A549 (cell line): Measurements from ENCODE around the gene PSPH. TPM values are rescaled to one million over a fixed set of nuclear protein-coding genes. Genes with fewer than 3 reads are reported as not detected.
"Not testable (repeated sequence)": the region's sequence is repeated elsewhere in the genome, so short reads cannot be mapped to it uniquely, and the experiment has no call there.

ENCODE experiments used
- ATAC-seq, 2 experiments: fragments of 200-7000 bp in 1 of 2; fragments of >200 bp in 1 of 2; cut with Nextera tagmentation in 1 of 2; cut with Tn5 transposase in 1 of 2; 3 replicates each; pipeline versions ENCODE4 v1.8.0 to v1.9.1; 2018 to 2020; ENCODE audit warnings: mild to moderate bottlenecking in 1 of 2, moderate library complexity in 1 of 2
- CTCF ChIA-PET: fragments of 300-600 bp; sonication (Branson Sonifier 250); formaldehyde crosslinking; extraction: SDS; loops from one replicate; lab custom pipeline; 2021; ENCODE audit warnings: antibody characterized with exemption, inconsistent platforms; lab: Yijun Ruan, JAX
- POLR2A ChIA-PET: fragments of 350-600 bp; formaldehyde crosslinking; extraction: SDS; loops from one replicate; lab custom pipeline; 2021; ENCODE audit warnings: antibody characterized with exemption, inconsistent platforms; lab: Yijun Ruan, JAX
- DNase-seq, 2 experiments: peaks; one replicate each; pipeline versions ENCODE4 v3.0.0 to v3.0.0-alpha.2; 2011 to 2016; ENCODE audit warnings: low read depth in 1 of 2, low spot score in 1 of 2
- FAIRE-seq: peaks from 2 replicates; lab custom pipeline; 2011; peaks lifted over from hg19 to GRCh38; lab: Jason Lieb, UNC
- H3K27ac ChIP-seq, 2 experiments: fragments of >200 bp; sonication (Bioruptor Twin); formaldehyde crosslinking; 3 replicates each; pipeline ENCODE4 v1.5.1; 2016 to 2017
- H3K4me1 ChIP-seq: fragments of >200 bp; sonication (Bioruptor Twin); formaldehyde crosslinking; 3 replicates; pipeline ENCODE4 v1.6.1; 2016
- H3K4me2 ChIP-seq: fragments of >200 bp; sonication (Bioruptor Twin); formaldehyde crosslinking; 3 replicates; pipeline ENCODE4 v1.6.1; 2016
- H3K4me3 ChIP-seq: fragments of >200 bp; sonication (Bioruptor Twin); formaldehyde crosslinking; 3 replicates; pipeline ENCODE4 v1.5.1; 2016
- H3K9me3 ChIP-seq: fragments of >200 bp; sonication (Bioruptor Twin); formaldehyde crosslinking; 3 replicates; pipeline ENCODE4 v1.6.1; 2016
- BHLHE40 ChIP-seq: IDR thresholded peaks from 2 replicates; pipeline ENCODE4 v1.6.1; 2012; ENCODE audit warnings: low read depth, low read length, inconsistent platforms
- EHF ChIP-seq: fragments of 250-450 bp; sonication (Bioruptor Pico); IDR thresholded peaks from 2 replicates; pipeline ENCODE4 v1.5.0; 2020; ENCODE audit warnings: mild to moderate bottlenecking
- ESRRA ChIP-seq: fragments of 150-350 bp; IDR thresholded peaks from 2 replicates; pipeline ENCODE4 v1.6.1; 2014; ENCODE audit warnings: mild to moderate bottlenecking, low read length, borderline replicate concordance
- FOSB ChIP-seq: fragments of 250-450 bp; sonication (Bioruptor Pico); IDR thresholded peaks from 2 replicates; pipeline ENCODE4 v1.5.0; 2020; ENCODE audit warnings: mild to moderate bottlenecking, moderate library complexity
- FOXS1 ChIP-seq: fragments of 250-450 bp; sonication (Bioruptor Pico); IDR thresholded peaks from 2 replicates; pipeline ENCODE4 v1.5.0; 2020; ENCODE audit warnings: mild to moderate bottlenecking, moderate library complexity
- GATA3 ChIP-seq: IDR thresholded peaks from 2 replicates; pipeline ENCODE4 v1.6.1; 2012; ENCODE audit warnings: borderline replicate concordance
- HDAC2 ChIP-seq: fragments of 200-600 bp; sonication (generic); IDR thresholded peaks from 2 replicates; pipeline ENCODE4 v1.6.1; 2016
- HEYL ChIP-seq: fragments of 250-450 bp; sonication (Bioruptor Pico); IDR thresholded peaks from 2 replicates; pipeline ENCODE4 v1.8.0; 2021; ENCODE audit warnings: mild to moderate bottlenecking, moderate library complexity
- HOXB5 ChIP-seq: fragments of 250-450 bp; sonication (Bioruptor Pico); IDR thresholded peaks from 2 replicates; pipeline ENCODE4 v1.5.0; 2020; ENCODE audit warnings: mild to moderate bottlenecking, moderate library complexity
- JUN ChIP-seq, 2 experiments: fragments of >200 bp; sonication (Bioruptor Twin); formaldehyde crosslinking; IDR thresholded peaks; 2 replicates in 1 of 2; 3 replicates in 1 of 2; pipeline ENCODE4 v1.6.1; 2016 to 2017
- KDM1A ChIP-seq: fragments of 200-600 bp; sonication (generic); IDR thresholded peaks from 2 replicates; pipeline ENCODE4 v1.6.1; 2016; ENCODE audit warnings: low read depth, mild to moderate bottlenecking
- MAZ ChIP-seq: fragments of 150-350 bp; IDR thresholded peaks from 2 replicates; pipeline ENCODE4 v1.6.1; 2014; ENCODE audit warnings: antibody characterized with exemption, low read depth, low read length, borderline replicate concordance
- NPAS2 ChIP-seq: fragments of 250-450 bp; sonication (Bioruptor Pico); IDR thresholded peaks from 2 replicates; pipeline ENCODE4 v1.8.0; 2022; ENCODE audit warnings: mild to moderate bottlenecking, moderate library complexity, borderline replicate concordance
- PHF8 ChIP-seq: fragments of 200-600 bp; sonication (generic); IDR thresholded peaks from 2 replicates; pipeline ENCODE4 v1.6.1; 2016; ENCODE audit warnings: low read depth, mild to moderate bottlenecking, antibody characterized with exemption, moderate library complexity, borderline replicate concordance
- POLR2A ChIP-seq: IDR thresholded peaks from 2 replicates; pipeline ENCODE4 v1.6.1; 2012; ENCODE audit warnings: mild to moderate bottlenecking, low read length
- POLR2AphosphoS2 ChIP-seq: conservative IDR thresholded peaks from 2 replicates; pipeline ENCODE4 v1.6.1; 2012; ENCODE audit warnings: low read length, improper control_type of control experiment, inconsistent platforms
- RAD21 ChIP-seq, 2 experiments: fragments of >200 bp in 1 of 2; sonication (Bioruptor Twin) in 1 of 2; formaldehyde crosslinking in 1 of 2; IDR thresholded peaks in 1 of 2; conservative IDR thresholded peaks in 1 of 2; 2 replicates in 1 of 2; 3 replicates in 1 of 2; pipeline ENCODE4 v1.6.1; 2012 to 2018; ENCODE audit warnings: inconsistent platforms in 1 of 2
- RARB ChIP-seq: fragments of 250-450 bp; sonication (Bioruptor Pico); IDR thresholded peaks from 2 replicates; pipeline ENCODE4 v1.8.0; 2021; ENCODE audit warnings: mild to moderate bottlenecking, moderate library complexity
- RNF2 ChIP-seq: fragments of 200-600 bp; sonication (generic); IDR thresholded peaks from 2 replicates; pipeline ENCODE4 v1.6.1; 2016; ENCODE audit warnings: low read depth, mild to moderate bottlenecking, antibody characterized with exemption, moderate library complexity, borderline replicate concordance
- SMC3 ChIP-seq: fragments of >200 bp; sonication (Bioruptor Twin); formaldehyde crosslinking; IDR thresholded peaks from 3 replicates; pipeline ENCODE4 v1.6.1; 2018; ENCODE audit warnings: inconsistent platforms
- ZC3H11A ChIP-seq: fragments of 450-650 bp; IDR thresholded peaks from 2 replicates; pipeline ENCODE4 v1.6.1; 2014; ENCODE audit warnings: antibody characterized with exemption, mild to moderate bottlenecking
- ZNF302 ChIP-seq: fragments of 250-450 bp; sonication (Bioruptor Pico); IDR thresholded peaks from 2 replicates; pipeline ENCODE4 v1.9.0; 2021; ENCODE audit warnings: inconsistent platforms, mild to moderate bottlenecking, moderate library complexity
- ZSCAN20 ChIP-seq: fragments of 250-450 bp; sonication (Bioruptor Pico); IDR thresholded peaks from 2 replicates; pipeline ENCODE4 v1.8.0; 2022; ENCODE audit warnings: mild to moderate bottlenecking, moderate library complexity
- WGBS: methylation state at CpG from one replicate; pipeline ENCODE4 v1.1.6; 2017; ENCODE audit errors: missing lambda C conversion rate; 5-methylcytosine and 5-hydroxymethylcytosine counted together
- polyA plus RNA-seq, 4 experiments: library from polyadenylated mRNA; depleted of rRNA in 3 of 4; stranded (reverse); fragments of >200 nt; fragmentation: RNase III in 1 of 4; extraction: RNeasy Plus Mini Kit Qiagen cat#74134 plus additional on column Dnase treatment in 1 of 4; gene quantifications; 2 replicates in 3 of 4; 3 replicates in 1 of 4; pipeline ENCODE4 v1.2.3, GENCODE V29; 2011 to 2017
- TF ChIP-seq, protein P1 (sequence below): fragments of >200 bp; sonication (Bioruptor Twin); formaldehyde crosslinking; IDR thresholded peaks from 3 replicates; pipeline ENCODE4 v1.6.1; 2016

PSPH gene
- polyA plus RNA-seq, 2 of the 4 experiments (the other 2 are of a cell fraction), result 60.9 to 64.7 TPM

DNA sequence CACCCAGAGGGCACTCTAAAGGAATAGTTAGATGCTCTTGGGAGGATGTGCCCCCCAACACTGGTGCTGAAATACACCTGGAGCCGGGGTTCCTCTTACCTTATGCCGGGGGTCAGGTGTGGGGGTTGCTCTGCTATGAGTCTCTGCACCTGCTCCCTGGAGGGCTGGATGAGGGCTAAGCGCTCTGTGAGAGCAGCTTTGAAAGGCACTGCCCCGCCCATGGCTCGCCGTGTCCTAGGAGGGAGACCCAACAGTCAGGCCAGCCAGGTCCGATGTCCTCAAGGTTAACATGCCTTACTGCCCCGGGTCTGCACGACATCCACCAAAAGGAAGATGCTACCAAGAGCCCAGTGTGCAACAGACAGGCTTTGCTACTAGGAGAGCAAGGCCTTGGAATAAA, 31.7 kb downstream of the PSPH start:
- ATAC-seq (no peak), DNase-seq (no peak), FAIRE-seq (no peak)
- Histone ChIP-seq H3K4me1 (no peaks in the 10 kb centered on the region), H3K4me2 (no peak overlapping the region), H3K9me3 (no peaks in the 10 kb centered on the region), H3K4me3 (no peak overlapping the region), H3K27ac (no peak overlapping the region)
- ChIA-PET POLR2A (no interaction called here), CTCF (interaction anchor here (0.9 to 2.1 kb wide), 4 partner anchors 15 to 60 kb away, joined by 4 to 7 read pairs (median 5); no protein-coding TSS in a partner anchor)
- WGBS, result 90% methylated on average over 7 of the region's 9 CpGs
- no peak for TF ChIP-seq NPAS2 (CRISPR knock-in tag)
- TF ChIP-seq KDM1A, result no peak
- TF ChIP-seq FOXS1 (CRISPR knock-in tag), result no peak
- no peak for TF ChIP-seq BHLHE40

DNA sequence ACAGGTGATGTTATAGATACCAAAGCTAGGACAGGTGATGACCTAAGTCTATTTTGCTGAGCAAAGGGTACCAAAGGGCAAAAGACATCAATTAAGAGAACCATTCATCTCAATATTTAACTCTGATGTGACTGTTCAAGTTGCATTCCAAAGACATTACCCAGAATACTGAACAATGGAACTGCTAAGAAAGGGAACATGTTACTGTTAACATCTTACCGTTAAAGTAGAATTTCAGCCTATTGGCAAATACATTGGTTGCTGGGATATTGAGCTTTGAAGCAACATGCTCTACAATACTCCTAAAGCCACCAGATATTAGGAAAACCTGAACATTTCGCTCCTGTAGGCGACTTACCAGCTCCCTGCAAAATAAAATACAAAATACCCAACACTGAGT, 34.2 kb downstream of the PSPH start:
- H3K9me3 ChIP-seq, ATAC-seq, POLR2A ChIA-PET, H3K27ac ChIP-seq, H3K4me3 ChIP-seq, DNase-seq, H3K4me1 ChIP-seq, FAIRE-seq, H3K4me2 ChIP-seq, CTCF ChIA-PET: not testable (repeated sequence)
- 99% methylated on average over 3 of the region's 3 CpGs for WGBS

DNA sequence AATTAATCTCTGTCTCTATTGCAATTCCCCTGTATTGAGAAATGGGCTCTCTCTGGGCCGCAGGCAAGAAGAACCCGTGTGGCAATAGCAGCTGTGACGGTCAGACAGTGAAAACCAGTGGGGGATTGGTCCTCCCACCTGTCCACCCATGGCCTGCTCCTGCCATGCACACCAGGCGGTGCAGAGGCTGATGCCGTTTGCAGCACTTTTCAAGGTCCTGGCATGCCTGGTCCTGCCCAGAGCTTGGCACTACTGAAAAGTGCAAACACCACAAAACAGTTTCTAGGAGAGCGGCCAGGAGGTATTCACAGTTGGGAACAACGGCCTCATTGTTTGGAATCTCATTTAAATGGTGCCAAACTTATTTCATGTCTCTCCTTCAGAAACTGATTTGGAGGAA, 41.5 kb downstream of the PSPH start:
- POLR2A ChIA-PET, result interaction anchor here (0.5 to 0.7 kb wide), 3 partner anchors 32 to 1123 kb away, joined by 3 to 7 read pairs (median 6); no protein-coding TSS in a partner anchor
- no peak overlapping the region for H3K4me3 ChIP-seq
- WGBS, result 93% methylated on average over 5 of the region's 7 CpGs
- peaks cover 14% of the 10 kb centered on the region for H3K4me1 ChIP-seq
- no peak overlapping the region for H3K27ac ChIP-seq
- no peak for FAIRE-seq
- CTCF ChIA-PET, result no interaction called here
- no peaks in the 10 kb centered on the region for H3K9me3 ChIP-seq
- no peak for DNase-seq
- H3K4me2 ChIP-seq, result no peak overlapping the region
- no peak for TF ChIP-seq GATA3
- TF ChIP-seq HEYL (CRISPR knock-in tag), result no peak
- no peak for TF ChIP-seq ZC3H11A
- no peak for TF ChIP-seq EHF
- TF ChIP-seq ESRRA, result no peak
- no peak for TF ChIP-seq FOSB (CRISPR knock-in tag)
- TF ChIP-seq SMC3, result no peak
- TF ChIP-seq POLR2A, result no peak
- no peak for TF ChIP-seq JUN (IDR thresholded peaks at IDR 0.05)
- no peak for TF ChIP-seq RARB (CRISPR knock-in tag)
- no peak for TF ChIP-seq RNF2
- no peak for TF ChIP-seq ZSCAN20 (CRISPR knock-in tag)
- TF ChIP-seq, protein P1, sequence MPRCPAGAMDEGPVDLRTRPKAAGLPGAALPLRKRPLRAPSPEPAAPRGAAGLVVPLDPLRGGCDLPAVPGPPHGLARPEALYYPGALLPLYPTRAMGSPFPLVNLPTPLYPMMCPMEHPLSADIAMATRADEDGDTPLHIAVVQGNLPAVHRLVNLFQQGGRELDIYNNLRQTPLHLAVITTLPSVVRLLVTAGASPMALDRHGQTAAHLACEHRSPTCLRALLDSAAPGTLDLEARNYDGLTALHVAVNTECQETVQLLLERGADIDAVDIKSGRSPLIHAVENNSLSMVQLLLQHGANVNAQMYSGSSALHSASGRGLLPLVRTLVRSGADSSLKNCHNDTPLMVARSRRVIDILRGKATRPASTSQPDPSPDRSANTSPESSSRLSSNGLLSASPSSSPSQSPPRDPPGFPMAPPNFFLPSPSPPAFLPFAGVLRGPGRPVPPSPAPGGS, result no peak
- no peak for TF ChIP-seq ZNF302 (CRISPR knock-in tag)
- TF ChIP-seq HDAC2, result no peak
- TF ChIP-seq KDM1A, result no peak
- TF ChIP-seq, all 56 proteins: peak for 0
- no peak for ATAC-seq

DNA sequence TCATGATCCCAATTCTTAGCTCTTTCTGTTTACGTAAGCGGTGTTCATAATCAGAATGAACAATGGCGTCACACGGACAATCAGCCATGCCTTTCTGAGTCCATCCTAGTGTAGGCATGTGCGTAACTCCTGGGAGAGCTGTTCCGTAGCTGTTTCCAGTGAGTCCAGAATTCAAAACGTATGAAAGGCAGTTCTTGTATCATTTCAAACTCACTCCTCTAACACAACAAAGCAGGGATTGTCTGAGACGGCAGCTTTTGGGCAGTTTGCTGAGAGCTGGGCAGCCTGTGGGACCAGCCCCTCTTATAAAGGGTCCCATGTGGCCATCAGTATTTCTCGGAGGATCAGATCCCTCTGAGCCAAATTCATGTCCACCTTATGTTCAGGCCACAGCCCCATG, 43.4 kb downstream of the PSPH start:
- H3K4me3 ChIP-seq, result no peak overlapping the region
- WGBS, result 89% methylated on average over 9 of the region's 9 CpGs
- FAIRE-seq (no peak), DNase-seq (no peak), ATAC-seq (no peak)
- peaks cover 16% of the 10 kb centered on the region for H3K4me1 ChIP-seq
- no peak for TF ChIP-seq POLR2AphosphoS2
- TF ChIP-seq HOXB5 (CRISPR knock-in tag), result no peak
- no peak for TF ChIP-seq MAZ
- TF ChIP-seq BHLHE40, result no peak
- no peak for TF ChIP-seq PHF8
- no peak for TF ChIP-seq JUN (IDR thresholded peaks at IDR 0.05)
- no peak for TF ChIP-seq RAD21 (conservative IDR thresholded peaks at IDR 0.05 in 1 of 2, IDR thresholded peaks at IDR 0.05 in 1 of 2)
- no peak overlapping the region for H3K27ac ChIP-seq
- no peaks in the 10 kb centered on the region for H3K9me3 ChIP-seq
- ChIA-PET POLR2A (interaction anchor here (1.9 kb wide), 1 partner anchor 43 kb away, joined by 7 read pairs; the partner anchor contains the start of genes CCT6A and PSPH), CTCF (interaction anchor here (0.7 to 1.9 kb wide), 5 partner anchors 7 to 366 kb away, joined by 3 to 7 read pairs (median 6); no protein-coding TSS in a partner anchor)
- no peak overlapping the region for H3K4me2 ChIP-seq
